WTC11 (cell line): Measurements from ENCODE around the gene VANGL1. TPM values are rescaled to one million over a fixed set of nuclear protein-coding genes. Genes with fewer than 3 reads are reported as not detected.

Experiments
- ATAC-seq: fragments of 200-7000 bp; cut with Tn5 transposase; 2 replicates; pipeline ENCODE4 v1.10.0; 2021; ENCODE audit warnings: mild to moderate bottlenecking, moderate library complexity
- CTCF ChIA-PET: fragments of 300-600 bp; sonication (Branson Sonifier 250); formaldehyde crosslinking; loops from one replicate; lab custom pipeline; 2021; ENCODE audit warnings: antibody characterized with exemption; lab: Charles Lee
- POLR2A ChIA-PET: fragments of 350-600 bp; sonication (Branson Sonifier 250); formaldehyde crosslinking; loops from one replicate; lab custom pipeline; 2021; ENCODE audit warnings: antibody characterized with exemption; lab: Charles Lee
- DNase-seq: peaks from one replicate; pipeline ENCODE4 v3.0.0; 2021; ENCODE audit warnings: low spot score
- H3K27ac Mint-ChIP-seq: 2 replicates; pipeline ENCODE4 v1.8.0; 2021; ENCODE audit warnings: mixed read lengths
- H3K27me3 Mint-ChIP-seq: 2 replicates; pipeline ENCODE4 v1.8.0; 2021; ENCODE audit warnings: low read depth, mild to moderate bottlenecking, moderate library complexity, mixed read lengths
- H3K36me3 Mint-ChIP-seq: 2 replicates; pipeline ENCODE4 v1.8.0; 2021; ENCODE audit warnings: mixed read lengths
- H3K4me1 Mint-ChIP-seq: 2 replicates; pipeline ENCODE4 v1.8.0; 2022; ENCODE audit warnings: mixed read lengths
- H3K4me3 Mint-ChIP-seq: 2 replicates; pipeline ENCODE4 v1.8.0; 2021; ENCODE audit warnings: mild to moderate bottlenecking, moderate library complexity, mixed read lengths
- H3K9me3 Mint-ChIP-seq: 2 replicates; pipeline ENCODE4 v1.8.0; 2021; ENCODE audit warnings: mixed read lengths
- AFF4 ChIP-seq: sonication (generic); formaldehyde crosslinking; IDR thresholded peaks from 2 replicates; pipeline ENCODE4 v1.8.1; 2023; ENCODE audit warnings: mild to moderate bottlenecking, missing genetic modification reagents, borderline replicate concordance
- AR ChIP-seq: fragments of 250-450 bp; sonication (Bioruptor Pico); IDR thresholded peaks from 2 replicates; pipeline ENCODE4 v1.9.0; 2021; ENCODE audit warnings: mild to moderate bottlenecking
- CDX4 ChIP-seq: fragments of 250-450 bp; sonication (Bioruptor Pico); IDR thresholded peaks from 2 replicates; pipeline ENCODE4 v1.9.0; 2021; ENCODE audit warnings: moderate library complexity, mild to moderate bottlenecking, inconsistent platforms, borderline replicate concordance
- ELF4 ChIP-seq: sonication (generic); formaldehyde crosslinking; IDR thresholded peaks from 2 replicates; pipeline ENCODE4 v1.8.1; 2022; ENCODE audit warnings: low read depth, mild to moderate bottlenecking, moderate library complexity, missing genetic modification reagents
- GABPB1 ChIP-seq: sonication (generic); formaldehyde crosslinking; IDR thresholded peaks from 2 replicates; pipeline ENCODE4 v1.8.1; 2023; ENCODE audit warnings: mild to moderate bottlenecking, missing genetic modification reagents
- HMGA2 ChIP-seq: fragments of 250-450 bp; sonication (Bioruptor Pico); IDR thresholded peaks from 2 replicates; pipeline ENCODE4 v1.4.0; 2021; ENCODE audit warnings: mild to moderate bottlenecking, moderate library complexity
- IRF2 ChIP-seq: sonication (generic); formaldehyde crosslinking; IDR thresholded peaks from 2 replicates; pipeline ENCODE4 v1.8.0; 2022; ENCODE audit warnings: low read depth, missing genetic modification reagents, borderline replicate concordance
- MLX ChIP-seq: sonication (generic); formaldehyde crosslinking; IDR thresholded peaks from 2 replicates; pipeline ENCODE4 v1.8.1; 2023; ENCODE audit warnings: mild to moderate bottlenecking, missing genetic modification reagents, moderate library complexity
- MYBL2 ChIP-seq: sonication (generic); formaldehyde crosslinking; IDR thresholded peaks from 2 replicates; pipeline ENCODE4 v1.8.1; 2023; ENCODE audit warnings: mild to moderate bottlenecking, moderate library complexity, missing genetic modification reagents
- NR2C2 ChIP-seq: sonication (generic); formaldehyde crosslinking; IDR thresholded peaks from 2 replicates; pipeline ENCODE4 v1.8.0; 2022; ENCODE audit warnings: mild to moderate bottlenecking, missing genetic modification reagents
- RELA ChIP-seq: sonication (generic); formaldehyde crosslinking; IDR thresholded peaks from 2 replicates; pipeline ENCODE4 v1.8.1; 2022; ENCODE audit warnings: missing genetic modification reagents, mild to moderate bottlenecking, borderline replicate concordance
- SMAD3 ChIP-seq: sonication (generic); formaldehyde crosslinking; IDR thresholded peaks from 2 replicates; pipeline ENCODE4 v1.8.0; 2022; ENCODE audit warnings: missing genetic modification reagents, mild to moderate bottlenecking, borderline replicate concordance
- SP1 ChIP-seq: sonication (generic); formaldehyde crosslinking; conservative IDR thresholded peaks from 2 replicates; pipeline ENCODE4 v1.8.1; 2022; ENCODE audit warnings: missing genetic modification reagents
- TCF7 ChIP-seq: sonication (generic); formaldehyde crosslinking; IDR thresholded peaks from 2 replicates; pipeline ENCODE4 v1.8.0; 2022; ENCODE audit warnings: mild to moderate bottlenecking, low read depth, missing genetic modification reagents, moderate library complexity
- TEAD4 ChIP-seq: sonication (generic); formaldehyde crosslinking; IDR thresholded peaks from 2 replicates; pipeline ENCODE4 v1.8.0; 2022; ENCODE audit warnings: mild to moderate bottlenecking, missing genetic modification reagents
- ZNF281 ChIP-seq: sonication (generic); formaldehyde crosslinking; IDR thresholded peaks from 2 replicates; pipeline ENCODE4 v1.8.0; 2023; ENCODE audit warnings: mild to moderate bottlenecking, missing genetic modification reagents
- ZNF532 ChIP-seq: fragments of 250-450 bp; sonication (Bioruptor Pico); IDR thresholded peaks from 2 replicates; pipeline ENCODE4 v1.9.0; 2021; ENCODE audit warnings: mild to moderate bottlenecking, borderline replicate concordance
- total RNA-seq: library from RNA; stranded (reverse); gene quantifications from 3 replicates; pipeline ENCODE4 v1.2.3, GENCODE V29; 2021

Gene VANGL1
- total RNA-seq, 1 experiment from 2014 or later: 15.8 TPM

GRCh38 chr1:115670476-115671175 lies 28.9 kb downstream of the VANGL1 start (continued):
- TF ChIP-seq ZNF532 (CRISPR knock-in tag): no peak
- TF ChIP-seq NR2C2: no peak
- no peak for TF ChIP-seq MLX
- no peak for TF ChIP-seq MYBL2 (CRISPR knock-in tag)
- no peak for TF ChIP-seq IRF2
- no peak for TF ChIP-seq ZNF281 (CRISPR knock-in tag)
- TF ChIP-seq GABPB1 (CRISPR knock-in tag): no peak
- no peak for TF ChIP-seq CDX4 (CRISPR knock-in tag)
- TF ChIP-seq HMGA2 (CRISPR knock-in tag): no peak
- no peak for TF ChIP-seq TCF7 (CRISPR knock-in tag)
- TF ChIP-seq, all 79 proteins: peak for 0

- Mint-ChIP-seq H3K27me3 (no peaks in the 10 kb centered on the region), H3K36me3 (peaks cover 21% of the 10 kb centered on the region), H3K9me3 (peaks cover 6% of the 10 kb centered on the region; the same call in 1 of the 2 replicates), H3K4me1 (0 out of 2 replicates have a peak, but pooled peaks cover 4% of the 10 kb centered on the region), H3K27ac (no peak overlapping the region), H3K4me3 (no peak overlapping the region)
- CTCF ChIA-PET: interaction anchor here (1.0 kb wide), 2 partner anchors 35 kb away, joined by 3 to 4 read pairs; no protein-coding TSS in a partner anchor
- DNase-seq: no peak
- ATAC-seq: no peak
- POLR2A ChIA-PET: no interaction called here
- TF ChIP-seq AR (CRISPR knock-in tag) (no peak), RELA (CRISPR knock-in tag) (no peak), ELF4 (CRISPR knock-in tag) (no peak), HMGA2 (CRISPR knock-in tag) (no peak), SP1 (CRISPR knock-in tag) (no peak), IRF2 (no peak), SMAD3 (no peak), AFF4 (no peak), TEAD4 (CRISPR knock-in tag) (no peak)
These were observed 29.6 kb downstream of the VANGL1 start for GRCh38 chr1:115671176-115671934.
